Right lobe of liver (tissue), 4 donors: ENCODE results near the gene PHETA1.

Experiments
- POLR2A ChIP-seq: fragments of 450-650 bp; IDR thresholded peaks from one replicate; pipeline ENCODE4 v1.6.1; 2017; ENCODE audit warnings: antibody characterized with exemption, mild to moderate bottlenecking
- TF ChIP-seq, protein P1 (sequence below), 4 donors: fragments of 200-600 bp in 3 of 4; fragments of 450-650 bp in 1 of 4; IDR thresholded peaks; one replicate each; pipeline versions ENCODE4 v1.5.1 to v1.8.0; 2016 to 2022; ENCODE audit warnings: antibody characterized with exemption in 4 of 4, mild to moderate bottlenecking in 2 of 4
- donor health status: DM: no; HTN: no; CAD: no.
- donor health status: DM: no; HTN: no; CAD: no.
- donor health status: DM: no; HTN: yes; CAD: no.

- TF ChIP-seq, protein P1, sequence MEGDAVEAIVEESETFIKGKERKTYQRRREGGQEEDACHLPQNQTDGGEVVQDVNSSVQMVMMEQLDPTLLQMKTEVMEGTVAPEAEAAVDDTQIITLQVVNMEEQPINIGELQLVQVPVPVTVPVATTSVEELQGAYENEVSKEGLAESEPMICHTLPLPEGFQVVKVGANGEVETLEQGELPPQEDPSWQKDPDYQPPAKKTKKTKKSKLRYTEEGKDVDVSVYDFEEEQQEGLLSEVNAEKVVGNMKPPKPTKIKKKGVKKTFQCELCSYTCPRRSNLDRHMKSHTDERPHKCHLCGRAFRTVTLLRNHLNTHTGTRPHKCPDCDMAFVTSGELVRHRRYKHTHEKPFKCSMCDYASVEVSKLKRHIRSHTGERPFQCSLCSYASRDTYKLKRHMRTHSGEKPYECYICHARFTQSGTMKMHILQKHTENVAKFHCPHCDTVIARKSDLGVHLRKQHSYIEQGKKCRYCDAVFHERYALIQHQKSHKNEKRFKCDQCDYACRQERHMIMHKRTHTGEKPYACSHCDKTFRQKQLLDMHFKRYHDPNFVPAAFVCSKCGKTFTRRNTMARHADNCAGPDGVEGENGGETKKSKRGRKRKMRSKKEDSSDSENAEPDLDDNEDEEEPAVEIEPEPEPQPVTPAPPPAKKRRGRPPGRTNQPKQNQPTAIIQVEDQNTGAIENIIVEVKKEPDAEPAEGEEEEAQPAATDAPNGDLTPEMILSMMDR (IDR thresholded peaks at IDR 0.05) = no peak
- TF ChIP-seq POLR2A = no peak
Measured at GRCh38 chr12:111408686-111409402, 39.9 kb upstream of the PHETA1 start.
